GM12872 (cell line): Measurements from ENCODE around the gene PPFIBP2.

ENCODE experiments used
- TF ChIP-seq, protein P1 (sequence below): IDR thresholded peaks from 3 replicates; pipeline ENCODE4 v1.5.1; 2011; ENCODE audit warnings: low read depth, mild to moderate bottlenecking, low read length, moderate library complexity; ENCODE audit not compliant: insufficient read depth

PPFIBP2 gene

DNA sequence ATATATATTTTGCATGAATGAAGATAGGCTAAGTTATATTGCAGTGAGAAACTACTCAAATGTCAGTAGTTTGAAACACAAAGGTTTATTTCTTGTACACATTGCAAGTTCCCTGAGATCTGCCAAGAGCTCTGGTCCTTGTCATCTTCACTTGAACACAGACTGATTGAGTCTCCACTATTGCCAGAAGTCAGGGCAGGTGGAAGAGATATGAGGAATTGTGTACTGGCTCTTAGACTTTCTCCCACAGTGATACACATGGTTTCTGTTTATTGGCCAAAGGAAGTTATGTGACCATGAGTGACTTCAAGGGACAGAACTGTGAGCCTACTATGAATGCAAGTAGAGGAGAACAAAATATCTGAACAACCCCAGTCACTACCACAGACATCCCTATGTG lies 44.2 kb downstream of the PPFIBP2 start:
- TF ChIP-seq, protein P1, sequence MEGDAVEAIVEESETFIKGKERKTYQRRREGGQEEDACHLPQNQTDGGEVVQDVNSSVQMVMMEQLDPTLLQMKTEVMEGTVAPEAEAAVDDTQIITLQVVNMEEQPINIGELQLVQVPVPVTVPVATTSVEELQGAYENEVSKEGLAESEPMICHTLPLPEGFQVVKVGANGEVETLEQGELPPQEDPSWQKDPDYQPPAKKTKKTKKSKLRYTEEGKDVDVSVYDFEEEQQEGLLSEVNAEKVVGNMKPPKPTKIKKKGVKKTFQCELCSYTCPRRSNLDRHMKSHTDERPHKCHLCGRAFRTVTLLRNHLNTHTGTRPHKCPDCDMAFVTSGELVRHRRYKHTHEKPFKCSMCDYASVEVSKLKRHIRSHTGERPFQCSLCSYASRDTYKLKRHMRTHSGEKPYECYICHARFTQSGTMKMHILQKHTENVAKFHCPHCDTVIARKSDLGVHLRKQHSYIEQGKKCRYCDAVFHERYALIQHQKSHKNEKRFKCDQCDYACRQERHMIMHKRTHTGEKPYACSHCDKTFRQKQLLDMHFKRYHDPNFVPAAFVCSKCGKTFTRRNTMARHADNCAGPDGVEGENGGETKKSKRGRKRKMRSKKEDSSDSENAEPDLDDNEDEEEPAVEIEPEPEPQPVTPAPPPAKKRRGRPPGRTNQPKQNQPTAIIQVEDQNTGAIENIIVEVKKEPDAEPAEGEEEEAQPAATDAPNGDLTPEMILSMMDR: no peak

- TF ChIP-seq, protein P1: no peak
These were observed 45.8 kb downstream of the PPFIBP2 start for GRCh38 chr11:7559398-7560283.

DNA sequence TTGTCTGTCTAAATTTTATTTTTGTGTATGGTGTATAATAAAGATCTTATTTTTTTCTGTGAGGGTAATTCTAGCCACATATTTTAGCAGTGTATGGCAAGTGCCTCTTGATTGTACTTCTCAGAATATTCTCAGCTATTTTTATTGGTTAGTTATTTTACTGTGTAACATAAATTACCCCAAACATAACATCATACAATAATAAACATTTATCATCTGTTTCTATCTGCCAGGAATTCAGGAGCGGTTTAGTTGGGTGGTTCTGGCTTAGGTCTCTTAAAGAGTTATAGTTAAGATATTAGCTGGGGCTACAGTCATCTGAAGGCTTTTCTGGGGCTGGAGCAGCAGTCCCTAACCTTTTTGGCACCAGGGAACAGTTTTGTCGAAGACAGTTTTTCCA lies 47.8 kb downstream of the PPFIBP2 start:
- TF ChIP-seq, protein P1: no peak

DNA sequence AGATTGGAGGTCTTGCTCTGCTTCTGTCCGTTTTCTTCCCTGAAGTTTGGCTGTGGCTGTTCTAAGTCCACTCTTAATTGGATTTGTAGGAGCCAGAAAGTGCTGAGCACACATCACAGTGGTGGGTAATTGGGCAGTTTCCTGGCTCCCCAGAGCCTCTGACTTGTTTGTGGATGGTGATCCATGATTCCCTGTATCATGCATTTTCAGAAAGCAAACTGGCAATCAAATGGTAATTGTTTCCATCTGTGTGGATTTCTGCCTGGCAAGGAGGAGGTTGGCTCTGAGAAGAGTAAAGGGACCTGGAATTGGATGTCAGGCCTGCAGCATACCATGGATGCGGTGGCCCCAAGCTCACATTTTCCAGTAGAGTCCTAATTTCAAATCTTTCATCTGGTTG lies 49.5 kb downstream of the PPFIBP2 start:
- TF ChIP-seq, protein P1: no peak

GRCh38 chr11:7564803-7565202 lies 51.0 kb downstream of the PPFIBP2 start:
- TF ChIP-seq, protein P1: no peak

GRCh38 chr11:7567311-7567710 lies 53.5 kb downstream of the PPFIBP2 start:
- TF ChIP-seq, protein P1: no peak

DNA sequence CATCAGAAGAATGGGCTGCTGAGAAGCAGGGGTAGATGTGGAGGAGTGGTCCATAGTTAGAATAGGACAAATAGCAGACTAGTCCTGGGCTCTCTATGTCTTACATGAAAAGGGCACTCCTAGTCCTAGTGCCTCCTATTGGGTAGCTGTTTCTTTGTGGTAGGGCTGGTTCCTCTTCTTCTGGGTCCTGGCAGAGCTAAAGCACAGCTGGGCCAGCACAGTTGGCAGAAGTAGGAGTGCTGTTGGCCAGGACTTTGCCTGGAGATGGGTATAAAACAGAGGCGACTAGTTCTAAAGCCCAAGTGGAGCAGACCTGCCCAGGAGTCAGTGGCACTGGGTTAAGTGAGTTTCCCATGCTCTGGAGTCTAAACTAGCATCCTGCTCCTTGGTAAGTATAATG lies 55.2 kb downstream of the PPFIBP2 start:
- TF ChIP-seq, protein P1: no peak
